Measurements from ENCODE around the gene RIPK3. TPM values are rescaled to one million over a fixed set of nuclear protein-coding genes. Genes with fewer than 3 reads are reported as not detected.
A peak's percentile ranks its signal among the peaks of the same experiment; 100 is the strongest.

The RIPK3 gene
- polyA plus RNA-seq, 12 donors: 0.96 to 5.6 (median 1.3) TPM; not detected in 2

DNA sequence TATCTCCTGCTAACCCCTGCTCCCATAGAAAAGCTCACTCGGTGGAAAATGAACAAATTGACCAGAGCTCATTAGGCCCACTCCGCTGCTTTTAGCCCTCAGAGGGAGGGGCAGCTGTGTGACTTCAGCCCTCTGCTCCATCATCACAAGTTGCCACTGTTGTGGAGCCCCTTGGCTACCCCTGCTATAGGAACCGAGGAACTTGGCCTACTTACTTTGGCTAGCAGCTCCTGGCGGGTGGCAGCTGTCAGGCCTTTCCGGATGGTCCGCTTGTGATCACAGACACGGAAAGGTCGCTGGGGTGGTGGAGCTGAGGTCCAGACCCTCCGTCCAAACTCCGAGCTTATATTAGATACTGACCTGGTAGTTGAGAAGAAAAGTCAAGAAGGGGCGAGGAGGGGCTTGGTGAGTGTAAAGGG, 32.6 kb downstream of the RIPK3 start:
- DNase-seq: no peak

DNA sequence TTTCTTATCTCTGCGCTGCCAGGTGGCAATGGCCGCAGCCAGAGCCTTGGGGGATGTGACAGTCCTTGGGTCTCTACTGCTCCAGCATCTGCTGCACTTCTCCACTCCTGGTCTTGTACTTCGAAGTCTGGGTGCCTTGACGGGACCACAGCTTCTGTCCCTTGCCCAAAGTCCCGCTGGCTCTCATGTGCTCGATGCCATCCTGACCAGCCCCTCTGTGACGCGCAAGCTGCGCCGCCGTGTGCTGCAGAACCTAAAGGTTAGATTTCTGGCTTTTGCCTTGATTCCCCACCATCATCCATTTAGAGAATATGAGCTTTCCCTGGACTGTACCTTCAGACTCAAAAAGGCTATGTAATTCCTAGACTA, 35.8 kb downstream of the RIPK3 start:
- no peak for DNase-seq

DNA sequence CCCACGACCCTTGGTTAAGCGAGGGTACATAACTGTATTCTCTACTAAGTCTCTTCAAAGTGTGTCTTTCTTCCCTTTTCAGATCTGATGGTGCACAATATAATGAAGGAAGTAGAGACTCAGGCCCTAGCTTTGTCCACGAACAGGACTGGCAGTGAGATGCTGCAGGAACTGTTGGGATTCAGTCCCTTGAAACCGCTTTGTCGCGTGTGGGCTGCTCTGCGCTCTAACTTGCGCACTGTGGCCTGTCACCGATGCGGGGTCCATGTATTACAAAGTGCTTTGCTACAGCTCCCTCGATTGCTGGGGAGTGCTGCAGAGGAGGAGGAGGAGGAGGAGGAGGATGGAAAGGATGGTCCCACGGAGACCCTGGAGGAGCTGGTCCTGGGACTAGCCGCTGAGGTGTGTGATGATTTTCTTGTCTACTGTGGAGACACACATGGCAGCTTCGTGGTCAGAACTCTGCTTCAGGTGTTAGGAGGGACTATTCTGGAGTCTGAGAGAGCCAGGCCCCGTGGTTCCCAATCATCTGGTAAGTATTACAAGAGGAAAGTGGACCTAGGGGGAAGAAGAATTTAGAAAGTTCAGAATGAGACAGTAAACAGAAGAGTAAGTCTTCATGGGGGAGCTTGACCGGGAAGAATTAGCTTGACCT, 39.3 kb downstream of the RIPK3 start:
- no peak for DNase-seq

DNA sequence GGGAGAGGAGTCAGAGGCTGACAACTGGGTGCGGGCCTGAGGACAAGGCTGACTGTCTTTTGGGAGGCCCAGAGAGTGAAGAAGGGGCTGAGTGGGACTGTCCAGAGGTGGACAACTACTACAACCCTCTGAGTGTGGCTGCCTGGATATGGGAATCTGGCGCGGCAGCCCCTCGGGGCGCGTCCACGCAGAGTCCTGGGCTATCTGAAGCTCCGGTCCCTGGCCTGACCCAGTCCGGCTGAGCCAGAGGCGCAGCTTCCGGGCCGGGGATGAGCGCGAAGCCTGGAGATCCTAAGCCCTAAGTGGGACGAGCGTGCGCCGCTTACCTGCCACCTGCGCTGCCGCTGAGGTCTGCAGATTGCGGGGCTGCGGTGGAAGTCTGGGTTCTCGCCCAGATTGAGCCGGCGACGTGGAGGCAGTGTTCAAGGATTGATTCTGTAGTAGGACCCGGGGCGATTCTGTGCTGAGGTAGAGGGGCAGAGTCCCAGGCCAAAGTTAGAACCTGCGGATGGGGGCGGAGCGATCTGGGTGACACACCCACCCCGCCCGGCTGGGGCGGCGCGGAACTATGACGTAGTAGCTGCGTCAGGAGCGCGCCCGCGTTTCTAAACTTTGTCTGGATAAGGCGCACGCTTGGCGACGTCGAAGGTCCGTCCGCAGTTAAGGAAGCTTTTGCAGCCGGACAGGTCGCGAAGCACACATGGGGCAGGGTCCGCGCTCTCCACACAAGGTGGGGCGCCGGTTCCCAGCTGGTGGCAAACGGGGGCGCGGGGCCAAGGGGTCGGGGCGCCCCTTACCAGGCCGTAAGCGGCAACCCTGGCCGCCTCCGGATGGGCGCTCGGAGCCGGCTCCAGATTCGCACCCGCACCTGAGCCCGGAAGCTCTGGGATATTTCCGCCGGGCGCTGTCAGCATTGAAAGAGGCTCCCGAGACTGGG, 40.3 kb downstream of the RIPK3 start, which contains the start of the genes DHRS1 and NOP9:
DHRS1 (minus strand) TSS at position 526 of the 937 bp plus-strand sequence. CDS start 674 bp downstream, outside the sequence.
NOP9 (plus strand) TSS at position 596 of the 937 bp plus-strand sequence; CDS start at position 701, 105 bp downstream.
- DNase-seq: peak; percentile 93

DNA sequence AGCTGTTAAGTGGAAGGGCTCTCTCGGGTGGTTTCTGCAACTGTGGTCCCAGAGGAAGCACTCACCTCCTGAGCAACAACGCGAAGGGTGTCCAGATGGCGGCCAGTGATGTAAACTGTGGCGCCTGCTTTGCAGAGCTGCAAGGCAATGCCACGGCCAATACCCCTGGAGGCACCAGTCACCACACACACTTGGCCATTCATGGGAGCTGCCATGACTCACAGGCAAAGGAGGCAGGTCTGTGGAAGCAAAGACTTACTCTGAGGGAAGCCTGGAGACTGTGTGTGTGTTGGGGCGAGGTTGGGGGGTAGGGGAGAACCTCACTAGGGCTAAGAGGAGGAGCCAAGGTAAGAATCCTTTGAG, 40.9 kb downstream of the RIPK3 start:
- no peak for DNase-seq

DNA sequence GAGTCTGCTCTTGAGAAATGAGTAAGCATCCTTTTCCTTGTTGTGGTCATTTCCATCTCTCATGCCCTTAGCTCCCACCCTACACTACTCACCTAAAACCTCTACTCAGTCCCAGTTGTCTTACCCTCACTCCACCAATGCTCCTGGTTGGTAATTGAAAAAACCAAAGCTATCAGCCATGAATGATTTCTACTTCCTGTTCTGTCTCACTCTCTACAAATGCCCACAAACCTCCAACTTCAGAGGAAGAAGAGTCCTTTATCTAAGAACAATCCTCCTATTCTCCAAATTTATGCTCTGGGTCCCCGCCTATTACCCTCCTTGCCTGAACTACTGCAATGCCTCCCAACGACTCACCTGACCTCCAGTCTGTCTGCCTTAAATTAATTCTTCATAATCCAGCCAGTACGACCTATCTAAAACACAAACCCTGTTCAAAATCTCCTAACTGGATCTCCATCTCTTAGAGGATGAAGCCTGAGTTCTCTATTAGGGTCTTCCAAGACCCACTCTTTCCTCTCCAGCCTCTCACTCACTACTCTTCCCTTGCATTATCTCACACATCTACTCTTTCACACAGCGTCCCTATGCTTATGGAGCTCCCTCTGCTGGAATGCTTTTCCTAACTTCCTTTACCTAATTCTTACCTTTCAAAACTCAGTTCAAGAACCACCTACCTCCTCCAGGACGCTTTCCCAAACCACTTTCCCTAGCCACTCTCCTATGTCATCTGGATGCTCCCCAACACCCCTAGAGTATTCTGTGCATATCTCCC, 42.4 kb downstream of the RIPK3 start:
- no peak for DNase-seq

DNA sequence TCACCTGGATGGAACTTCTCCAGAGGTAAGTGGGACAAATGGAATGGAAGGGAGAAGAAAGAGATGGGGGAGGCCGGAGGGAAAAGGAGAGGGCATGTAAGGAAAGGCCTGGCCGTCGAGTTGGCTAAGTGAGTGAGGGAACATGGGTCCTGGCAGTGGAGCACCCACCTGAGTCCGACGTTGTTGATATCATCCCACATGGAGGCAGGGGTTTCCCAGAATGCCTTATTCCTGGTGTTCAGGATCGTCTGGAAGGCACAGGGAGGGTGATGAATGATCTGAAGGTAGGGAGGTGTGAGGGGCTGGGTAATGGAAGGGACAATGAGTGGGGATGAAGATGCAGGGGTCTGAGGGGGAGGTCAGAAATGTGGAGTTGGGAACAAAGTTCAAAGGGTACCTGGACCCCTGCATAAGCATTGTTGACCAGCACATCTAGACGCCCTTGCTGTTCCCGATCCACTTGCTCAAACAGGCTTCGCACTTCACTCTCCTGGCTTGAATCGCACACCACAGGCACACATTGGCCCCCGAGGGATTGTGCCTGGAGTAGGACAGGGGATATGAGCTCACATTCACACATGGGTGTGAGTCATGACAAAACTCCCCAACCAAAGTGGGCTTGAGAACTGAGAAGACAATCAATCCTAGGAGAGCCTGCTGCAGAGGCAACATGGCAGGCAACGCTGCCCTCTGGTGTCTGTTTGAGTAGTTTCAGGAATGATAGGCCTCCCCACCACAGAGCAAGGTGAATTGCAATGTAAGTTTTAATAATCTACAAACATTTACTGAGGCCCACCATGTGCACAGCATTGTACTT, 43.2 kb downstream of the RIPK3 start:
- peak; percentile 64 for DNase-seq

DNA sequence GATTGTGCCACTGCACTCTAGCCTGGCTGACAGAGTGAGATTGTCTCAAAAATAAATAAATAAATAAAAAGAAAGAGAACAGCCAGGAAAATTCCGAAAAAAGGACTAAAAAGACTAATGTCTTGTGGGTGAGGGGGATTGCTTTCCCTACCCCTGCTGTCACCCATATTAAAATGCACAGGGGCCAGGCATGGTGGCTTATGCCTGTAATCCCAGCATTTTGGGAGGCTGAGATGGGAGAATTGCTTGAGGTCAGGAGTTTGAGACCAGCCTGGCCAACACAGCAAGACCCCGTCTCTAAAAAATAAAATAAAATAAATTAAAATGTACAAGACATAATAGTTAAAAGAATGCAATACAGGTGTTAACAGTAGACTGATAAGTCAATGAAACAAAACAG, 46.3 kb downstream of the RIPK3 start:
- no peak for DNase-seq

DNA sequence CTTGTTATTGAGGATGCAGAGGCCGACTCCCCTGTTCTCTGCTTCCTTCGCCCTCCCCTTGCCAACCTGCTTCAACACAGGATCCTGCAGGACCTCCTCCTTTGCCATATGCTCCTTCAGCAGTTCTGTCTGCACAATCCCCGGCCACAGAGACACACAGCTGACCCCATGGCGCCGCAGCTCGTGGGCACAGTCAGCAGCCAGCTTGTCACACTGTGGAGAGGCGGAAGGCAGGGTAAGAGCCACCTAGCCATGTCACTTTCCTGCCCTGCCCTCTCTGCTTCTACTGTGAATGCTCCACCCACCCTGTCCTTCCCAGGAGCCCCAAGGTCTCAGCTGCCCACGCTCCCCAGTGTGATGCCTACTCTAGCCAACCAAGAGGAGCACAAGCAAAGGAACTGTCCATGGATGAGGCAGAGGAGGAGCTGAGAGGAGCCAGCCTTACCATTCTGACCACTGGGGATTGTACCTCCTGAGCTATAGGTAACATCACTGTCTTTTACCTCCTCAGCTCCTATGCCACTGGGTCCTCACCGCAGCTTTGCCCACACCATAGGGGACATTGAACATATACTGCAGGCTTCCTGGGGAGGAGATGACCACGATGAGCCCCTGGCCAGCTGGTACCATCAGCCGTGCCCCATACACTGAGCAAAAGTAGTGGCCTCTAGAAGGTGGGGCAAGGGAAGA, 47.5 kb downstream of the RIPK3 start:
- no peak for DNase-seq

DNA sequence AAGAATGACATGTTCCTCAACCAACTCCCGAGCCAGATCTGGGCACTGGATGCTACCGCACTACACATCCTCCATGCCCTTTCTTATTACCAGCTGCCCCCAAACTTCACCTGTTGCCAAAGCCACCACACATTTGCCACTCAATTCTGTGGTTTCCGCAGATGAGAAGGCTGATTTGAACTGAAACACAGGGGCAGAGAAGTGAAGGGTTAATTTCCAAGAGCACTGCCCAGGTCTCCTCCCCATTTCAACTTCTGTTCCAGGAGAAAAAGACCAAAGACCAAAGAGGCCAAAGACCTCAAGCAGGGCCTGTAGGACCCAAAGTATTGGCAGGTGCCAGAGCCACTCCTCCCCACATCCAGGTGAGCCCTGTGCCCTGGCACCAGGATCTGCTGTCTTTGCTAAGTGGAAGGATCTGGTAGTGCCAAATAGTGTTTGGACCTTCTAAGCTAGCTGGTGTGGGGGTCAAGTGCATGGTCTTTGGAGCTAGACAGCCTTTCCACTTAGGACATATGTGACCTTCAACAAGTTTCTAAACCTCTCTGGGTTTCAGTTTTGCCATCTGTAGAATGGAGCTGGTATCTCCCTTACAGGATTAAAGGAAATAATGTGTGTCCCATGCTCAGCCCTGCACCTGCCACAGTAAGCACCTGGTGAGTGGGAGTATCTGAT, 48.2 kb downstream of the RIPK3 start:
- DNase-seq: no peak

DNA sequence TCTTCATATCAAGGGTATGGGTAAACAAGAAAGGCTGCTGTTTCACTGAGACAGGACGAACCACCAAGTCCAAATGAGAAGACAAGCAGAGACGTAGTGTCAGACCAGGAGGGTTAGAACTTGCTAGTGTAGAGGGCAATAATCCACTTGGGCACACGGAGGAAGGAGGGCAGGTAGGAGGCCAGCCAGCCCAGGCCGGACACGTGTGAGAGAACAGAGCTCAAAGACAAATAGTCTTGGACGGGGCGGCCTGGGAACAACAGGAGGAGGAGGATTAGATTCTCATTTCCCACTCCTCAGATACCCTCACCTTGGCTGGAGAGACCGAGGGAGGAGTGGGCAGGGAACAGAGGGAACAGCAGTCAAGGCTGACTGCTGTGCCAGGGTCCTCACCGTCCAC, 49.0 kb downstream of the RIPK3 start:
- no peak for DNase-seq

DNA sequence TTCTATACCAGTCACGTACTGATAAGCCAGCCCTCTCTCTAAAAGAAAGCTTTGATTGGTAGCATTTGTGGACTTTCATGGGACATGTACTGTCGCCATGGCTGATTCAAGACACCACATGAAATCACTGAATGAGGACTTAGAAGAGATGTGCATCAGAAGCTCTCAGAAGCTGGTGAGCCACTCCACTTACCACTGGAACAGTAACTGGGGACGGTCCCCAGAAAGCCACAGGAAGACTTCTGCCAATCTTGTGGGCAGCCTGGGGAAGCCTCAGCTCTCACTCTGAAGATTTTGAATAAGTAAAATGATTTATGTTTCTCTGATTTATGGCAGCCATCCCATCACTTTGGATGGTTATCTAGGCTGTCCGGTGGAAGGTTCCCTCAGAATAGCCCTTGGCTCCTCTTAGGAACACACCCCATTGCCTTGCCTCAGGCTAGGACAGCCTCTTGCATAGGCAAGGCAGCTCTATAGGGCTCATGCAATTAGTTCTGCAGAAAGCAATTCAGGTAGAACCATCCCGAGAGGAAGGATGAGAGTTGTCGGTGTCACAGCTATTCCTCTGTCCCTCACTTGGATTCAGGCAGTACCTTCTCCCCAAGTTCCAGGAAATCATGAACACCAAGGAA, 50.0 kb downstream of the RIPK3 start:
- no peak for DNase-seq

DNA sequence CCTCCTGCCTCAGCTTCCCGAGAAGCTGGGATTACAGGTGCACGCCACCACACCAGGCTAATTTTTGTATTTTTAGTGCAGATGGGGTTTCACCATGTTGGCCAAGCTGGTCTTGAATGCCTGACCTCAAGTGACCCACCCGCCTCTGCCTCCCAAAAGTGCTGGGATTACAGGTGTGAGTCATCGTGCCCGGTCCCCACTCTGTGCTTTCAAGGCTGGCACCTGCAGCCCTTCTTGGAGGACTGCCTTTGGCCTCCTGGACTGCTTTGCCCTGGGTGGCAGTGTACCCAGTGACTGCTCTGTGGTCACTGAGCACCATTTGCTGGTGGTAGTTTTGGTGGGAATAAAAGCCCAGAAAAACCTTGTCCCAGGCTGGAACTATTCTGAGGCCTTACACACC, 52.8 kb downstream of the RIPK3 start:
- DNase-seq: no peak

Other genes with a start within 250 kb of the RIPK3 start
- gene PCK2, start 245.7 kb downstream of the RIPK3 start, polyA plus RNA-seq (ENCODE audit: insufficient read length in 12 of 12): 10 to 100 TPM in 1 of 12 donors, 1 to 10 TPM in 10, not detected in 1; 2.2 to 17.9 (median 3.5) TPM
- 10 to 100 TPM in 11 of 12 donors, not detected in 1; 35.5 to 53.7 (median 40.5) TPM for gene DCAF11, start 225.2 kb downstream of the RIPK3 start, polyA plus RNA-seq (ENCODE audit: insufficient read length in 12 of 12)
- gene NRL, start 225.0 kb downstream of the RIPK3 start, polyA plus RNA-seq (ENCODE audit: insufficient read length in 12 of 12): 1 to 10 TPM in 7 of 12 donors, under 1 TPM in 3, not detected in 2; 0.82 to 1.9 (median 1.4) TPM
- gene FITM1, start 209.3 kb downstream of the RIPK3 start, polyA plus RNA-seq (ENCODE audit: insufficient read length in 12 of 12): 100 to 1,000 TPM in 6 of 12 donors, 10 to 100 TPM in 5, not detected in 1; 54.9 to 160 (median 102) TPM
- gene PSME1, start 203.8 kb downstream of the RIPK3 start, polyA plus RNA-seq (ENCODE audit: insufficient read length in 12 of 12): 100 to 1,000 TPM in 9 of 12 donors, 10 to 100 TPM in 2, not detected in 1; 67.3 to 116 (median 106) TPM
- 10 to 100 TPM in 11 of 12 donors, not detected in 1; 21.0 to 38.3 (median 25.8) TPM for gene EMC9, start 198.4 kb downstream of the RIPK3 start, polyA plus RNA-seq (ENCODE audit: insufficient read length in 12 of 12)
- 100 to 1,000 TPM in 4 of 12 donors, 10 to 100 TPM in 7, not detected in 1; 68.9 to 105 (median 90.2) TPM for gene PSME2, start 193.4 kb downstream of the RIPK3 start, polyA plus RNA-seq (ENCODE audit: insufficient read length in 12 of 12)
- gene RNF31, start 192.5 kb downstream of the RIPK3 start, polyA plus RNA-seq (ENCODE audit: insufficient read length in 12 of 12): 10 to 100 TPM in 11 of 12 donors, not detected in 1; 27.3 to 75.4 (median 35.6) TPM
- gene IRF9, start 178.7 kb downstream of the RIPK3 start, polyA plus RNA-seq (ENCODE audit: insufficient read length in 12 of 12): 10 to 100 TPM in 11 of 12 donors, not detected in 1; 18.1 to 46.6 (median 25.9) TPM
- 10 to 100 TPM in 4 of 12 donors, 1 to 10 TPM in 7, not detected in 1; 5.7 to 52.4 (median 8.6) TPM for gene REC8, start 167.9 kb downstream of the RIPK3 start, polyA plus RNA-seq (ENCODE audit: insufficient read length in 12 of 12)
- 10 to 100 TPM in 11 of 12 donors, not detected in 1; 17.5 to 32.3 (median 24.2) TPM for gene IPO4, start 151.2 kb downstream of the RIPK3 start, polyA plus RNA-seq (ENCODE audit: insufficient read length in 12 of 12)
- 10 to 100 TPM in 11 of 12 donors, not detected in 1; 13.2 to 60.8 (median 17.5) TPM for gene TM9SF1, start 144.6 kb downstream of the RIPK3 start, polyA plus RNA-seq (ENCODE audit: insufficient read length in 12 of 12)
- 10 to 100 TPM in 1 of 12 donors, 1 to 10 TPM in 9, not detected in 2; 2.0 to 10.1 (median 4.7) TPM for gene TSSK4, start 134.3 kb downstream of the RIPK3 start, polyA plus RNA-seq (ENCODE audit: insufficient read length in 12 of 12)
- 10 to 100 TPM in 11 of 12 donors, not detected in 1; 27.6 to 61.9 (median 36.6) TPM for gene CHMP4A, start 126.5 kb downstream of the RIPK3 start, polyA plus RNA-seq (ENCODE audit: insufficient read length in 12 of 12)
- gene MDP1, start 123.9 kb downstream of the RIPK3 start, polyA plus RNA-seq (ENCODE audit: insufficient read length in 12 of 12): 10 to 100 TPM in 4 of 12 donors, 1 to 10 TPM in 7, not detected in 1; 4.6 to 33.0 (median 8.7) TPM
- gene NEDD8, start 107.6 kb downstream of the RIPK3 start, polyA plus RNA-seq (ENCODE audit: insufficient read length in 12 of 12): 100 to 1,000 TPM in 11 of 12 donors, not detected in 1; 123 to 211 (median 177) TPM
- 10 to 100 TPM in 11 of 12 donors, not detected in 1; 39.8 to 82.9 (median 54.4) TPM for gene GMPR2, start 107.1 kb downstream of the RIPK3 start, polyA plus RNA-seq (ENCODE audit: insufficient read length in 12 of 12)
- 10 to 100 TPM in 11 of 12 donors, not detected in 1; 35.0 to 46.2 (median 43.5) TPM for gene TINF2, start 97.4 kb downstream of the RIPK3 start, polyA plus RNA-seq (ENCODE audit: insufficient read length in 12 of 12)
- gene TGM1, start 76.8 kb downstream of the RIPK3 start, polyA plus RNA-seq (ENCODE audit: insufficient read length in 12 of 12): 1 to 10 TPM in 8 of 12 donors, under 1 TPM in 2, not detected in 2; 0.64 to 7.2 (median 1.4) TPM
- 10 to 100 TPM in 9 of 12 donors, 1 to 10 TPM in 1, not detected in 2; 9.9 to 25.5 (median 13.5) TPM for gene RABGGTA, start 68.4 kb downstream of the RIPK3 start, polyA plus RNA-seq (ENCODE audit: insufficient read length in 12 of 12)
- gene DHRS1, start 40.2 kb downstream of the RIPK3 start, polyA plus RNA-seq (ENCODE audit: insufficient read length in 12 of 12): 10 to 100 TPM in 10 of 12 donors, 1 to 10 TPM in 1, not detected in 1; 9.8 to 25.1 (median 16.9) TPM
- 10 to 100 TPM in 11 of 12 donors, not detected in 1; 18.0 to 23.6 (median 20.5) TPM for gene NOP9, start 40.1 kb downstream of the RIPK3 start, polyA plus RNA-seq (ENCODE audit: insufficient read length in 12 of 12)
- gene CIDEB, start 32.0 kb downstream of the RIPK3 start, polyA plus RNA-seq (ENCODE audit: insufficient read length in 12 of 12): 10 to 100 TPM in 6 of 12 donors, 1 to 10 TPM in 5, not detected in 1; 7.3 to 28.8 (median 11.2) TPM
- gene LTB4R2, start 29.9 kb downstream of the RIPK3 start, polyA plus RNA-seq (ENCODE audit: insufficient read length in 12 of 12): 1 to 10 TPM in 11 of 12 donors, not detected in 1; 1.6 to 7.2 (median 2.7) TPM
- 10 to 100 TPM in 1 of 12 donors, 1 to 10 TPM in 9, not detected in 2; 2.2 to 15.8 (median 3.2) TPM for gene LTB4R, start 28.5 kb downstream of the RIPK3 start, polyA plus RNA-seq (ENCODE audit: insufficient read length in 12 of 12)
- gene ADCY4, start 4.9 kb downstream of the RIPK3 start, polyA plus RNA-seq (ENCODE audit: insufficient read length in 12 of 12): 10 to 100 TPM in 10 of 12 donors, 1 to 10 TPM in 1, not detected in 1; 8.4 to 26.2 (median 16.9) TPM
- gene NFATC4, start 28.2 kb upstream of the RIPK3 start, polyA plus RNA-seq (ENCODE audit: insufficient read length in 12 of 12): 100 to 1,000 TPM in 1 of 12 donors, 10 to 100 TPM in 10, not detected in 1; 20.7 to 152 (median 40.4) TPM
- gene NYNRIN, start 59.0 kb upstream of the RIPK3 start, polyA plus RNA-seq (ENCODE audit: insufficient read length in 12 of 12): 10 to 100 TPM; 19.2 to 60.0 (median 30.0) TPM
- gene CBLN3, start 89.7 kb upstream of the RIPK3 start, polyA plus RNA-seq (ENCODE audit: insufficient read length in 12 of 12): 1 to 10 TPM in 11 of 12 donors, not detected in 1; 1.6 to 7.4 (median 2.2) TPM
- gene KHNYN, start 90.0 kb upstream of the RIPK3 start, polyA plus RNA-seq (ENCODE audit: insufficient read length in 12 of 12): 10 to 100 TPM in 11 of 12 donors, not detected in 1; 31.7 to 65.4 (median 36.7) TPM
- gene SDR39U1, start 102.8 kb upstream of the RIPK3 start, polyA plus RNA-seq (ENCODE audit: insufficient read length in 12 of 12): 10 to 100 TPM in 11 of 12 donors, not detected in 1; 34.9 to 53.3 (median 44.8) TPM
- under 1 TPM in 4 of 12 donors, not detected in 8; 0.26 to 0.53 (median 0.42) TPM for gene CMA1, start 168.3 kb upstream of the RIPK3 start, polyA plus RNA-seq (ENCODE audit: insufficient read length in 12 of 12)
- 1 to 10 TPM in 5 of 12 donors, under 1 TPM in 5, not detected in 2; 0.45 to 5.4 (median 0.91) TPM for gene CTSG, start 236.3 kb upstream of the RIPK3 start, polyA plus RNA-seq (ENCODE audit: insufficient read length in 12 of 12)

Data from muscle of arm (tissue), 12 donors.